HepG2 (cell line): Measurements from ENCODE around the gene CAGE1. TPM values are rescaled to one million over a fixed set of nuclear protein-coding genes. Genes with fewer than 3 reads are reported as not detected.
A peak's percentile ranks its signal among the peaks of the same experiment; 100 is the strongest.

Experiments used
- ATAC-seq: fragments of 200-7000 bp; cut with Tn5 transposase; 3 replicates; pipeline ENCODE4 v1.9.1; 2020; ENCODE audit warnings: mild to moderate bottlenecking, moderate library complexity
- BruUV-seq: library from RNA; stranded (reverse); fragments of 400-500 nt; replicated peaks from 2 replicates; lab custom pipeline; 2021; lab: Mats Ljungman, UMichigan
- CTCF ChIA-PET: fragments of 300-600 bp; formaldehyde crosslinking; extraction: SDS; loops from one replicate; lab custom pipeline; 2021; ENCODE audit warnings: low total read pairs, inconsistent platforms, low intra/inter-chr PET ratio; lab: Yijun Ruan, JAX
- POLR2A ChIA-PET: fragments of 350-600 bp; sonication (Branson Sonifier 250); formaldehyde crosslinking; loops from one replicate; lab custom pipeline; 2020; ENCODE audit warnings: antibody characterized with exemption, inconsistent platforms; lab: Yijun Ruan, JAX
- DNase-seq: peaks from one replicate; pipeline ENCODE4 v3.0.0-alpha.2; 2015; ENCODE audit warnings: low spot score
- FAIRE-seq: peaks from 3 replicates; lab custom pipeline; 2011; peaks lifted over from hg19 to GRCh38; lab: Jason Lieb, UNC
- H2AFZ ChIP-seq: one replicate; pipeline ENCODE4 v1.6.1; 2011; ENCODE audit warnings: low read length, inconsistent platforms
- H3K27ac ChIP-seq: fragments of 300-600 bp; 3 replicates; pipeline ENCODE4 v1.8.0; 2011; ENCODE audit warnings: mixed run types, mild to moderate bottlenecking, mixed read lengths, low read length, inconsistent platforms; ENCODE audit not compliant: insufficient read depth; ENCODE audit errors: extremely low read length
- H3K27me3 ChIP-seq, 2 experiments: fragments of 200-600 bp in 1 of 2; 2 replicates in 1 of 2; 3 replicates in 1 of 2; pipeline versions ENCODE4 v1.6.0 to v1.8.0; 2011; ENCODE audit warnings: low read length in 2 of 2, mild to moderate bottlenecking in 2 of 2, moderate library complexity in 2 of 2, inconsistent platforms in 1 of 2; ENCODE audit not compliant: insufficient read depth in 2 of 2, control insufficient read depth in 1 of 2
- H3K36me3 ChIP-seq, 2 experiments: fragments of 200-600 bp in 1 of 2; replicated peaks in 1 of 2; 2 replicates in 1 of 2; 3 replicates in 1 of 2; pipeline versions ENCODE4 v1.5.1 to v1.8.0; 2011; ENCODE audit warnings: low read length in 2 of 2, inconsistent platforms in 1 of 2; ENCODE audit not compliant: insufficient read depth in 2 of 2, control insufficient read depth in 1 of 2
- H3K4me1 ChIP-seq: 2 replicates; pipeline ENCODE4 v1.5.1; 2012; ENCODE audit warnings: low read length, inconsistent platforms; ENCODE audit not compliant: insufficient read depth
- H3K4me2 ChIP-seq: 2 replicates; pipeline ENCODE4 v1.6.0; 2011; ENCODE audit warnings: low read depth, low read length, inconsistent platforms
- H3K4me3 ChIP-seq, 3 experiments: fragments of 200-600 bp in 1 of 3; sonication (generic), shearing (Covaris generic) in 1 of 3; replicated peaks in 1 of 3; 2 replicates each; pipeline ENCODE4 v1.5.1; 2011 to 2016; ENCODE audit warnings: low read length in 3 of 3, inconsistent platforms in 2 of 3, low read depth in 2 of 3, mild to moderate bottlenecking in 2 of 3, control low read depth in 1 of 3, mixed read lengths in 1 of 3; ENCODE audit not compliant: insufficient read depth in 1 of 3
- H3K79me2 ChIP-seq: one replicate; pipeline ENCODE4 v1.6.1; 2011; ENCODE audit warnings: low read length, inconsistent platforms; ENCODE audit not compliant: insufficient read depth
- H3K9ac ChIP-seq: 2 replicates; pipeline ENCODE4 v1.6.0; 2011; ENCODE audit warnings: mild to moderate bottlenecking, low read depth, low read length, inconsistent platforms; ENCODE audit not compliant: insufficient read depth
- H3K9me3 ChIP-seq: 2 replicates; pipeline ENCODE4 v1.5.1; 2012; ENCODE audit warnings: mild to moderate bottlenecking, low read length
- H4K20me1 ChIP-seq: 2 replicates; pipeline ENCODE4 v1.6.0; 2011; ENCODE audit warnings: inconsistent platforms, mild to moderate bottlenecking, low read length, moderate library complexity; ENCODE audit not compliant: insufficient read depth
- DNMT3B ChIP-seq: conservative IDR thresholded peaks from 2 replicates; pipeline ENCODE4 v1.6.1; 2016; ENCODE audit warnings: missing biosample characterization, control low read depth
- HDAC6 ChIP-seq: fragments of 200-600 bp; sonication (generic); IDR thresholded peaks from 2 replicates; pipeline ENCODE4 v1.7.0; 2017; ENCODE audit warnings: mild to moderate bottlenecking, antibody characterized with exemption, low read length, low read depth
- MED1 ChIP-seq: sonication (generic); formaldehyde crosslinking; IDR thresholded peaks from 2 replicates; pipeline ENCODE4 v1.4.0; 2020; ENCODE audit warnings: missing genetic modification reagents
- MXI1 ChIP-seq: IDR thresholded peaks from 3 replicates; pipeline ENCODE4 v1.6.1; 2012; ENCODE audit warnings: low read depth, low read length, inconsistent platforms, borderline replicate concordance
- SIX1 ChIP-seq: sonication (generic); formaldehyde crosslinking; IDR thresholded peaks from 2 replicates; pipeline ENCODE4 v1.4.0; 2020; ENCODE audit warnings: missing genetic modification reagents, borderline replicate concordance
- TAF15 ChIP-seq: fragments of 200-400 bp; formaldehyde crosslinking; IDR thresholded peaks from one replicate; pipeline ENCODE4 v1.6.1; 2018; ENCODE audit warnings: mild to moderate bottlenecking, low read depth, low read length; ENCODE audit not compliant: poor library complexity, severe bottlenecking
- TGIF2 ChIP-seq: IDR thresholded peaks from 2 replicates; pipeline ENCODE4 v1.6.1; 2016; ENCODE audit warnings: control low read depth, missing compliant biosample characterization
- ZBTB3 ChIP-seq: sonication (generic); formaldehyde crosslinking; IDR thresholded peaks from 2 replicates; pipeline ENCODE4 v1.4.0; 2020; ENCODE audit warnings: low read depth, mild to moderate bottlenecking, moderate library complexity, missing genetic modification reagents, borderline replicate concordance
- ZMYM2 ChIP-seq: sonication (generic); formaldehyde crosslinking; IDR thresholded peaks from 2 replicates; pipeline ENCODE4 v1.8.0; 2022; ENCODE audit warnings: mild to moderate bottlenecking, missing genetic modification reagents
- ZNF230 ChIP-seq: sonication (generic); formaldehyde crosslinking; IDR thresholded peaks from 2 replicates; pipeline ENCODE4 v1.4.0; 2020; ENCODE audit warnings: mild to moderate bottlenecking, missing genetic modification reagents
- ZNF264 ChIP-seq: sonication (generic); formaldehyde crosslinking; IDR thresholded peaks from 2 replicates; pipeline ENCODE4 v1.4.0; 2020; ENCODE audit warnings: missing genetic modification reagents
- ZNF329 ChIP-seq: sonication (generic); formaldehyde crosslinking; IDR thresholded peaks from 2 replicates; pipeline ENCODE4 v1.9.0; 2021; ENCODE audit warnings: low read depth, mild to moderate bottlenecking, missing genetic modification reagents
- ZSCAN20 ChIP-seq: sonication (generic); formaldehyde crosslinking; IDR thresholded peaks from 2 replicates; pipeline ENCODE4 v1.4.0; 2020; ENCODE audit warnings: missing genetic modification reagents, mild to moderate bottlenecking, borderline replicate concordance
- ZSCAN25 ChIP-seq: sonication (generic); formaldehyde crosslinking; IDR thresholded peaks from 2 replicates; pipeline ENCODE4 v1.8.0; 2022; ENCODE audit warnings: mild to moderate bottlenecking, missing genetic modification reagents
- WGBS: methylation state at CpG from one replicate; pipeline ENCODE4 v1.1.6; 2017; ENCODE audit warnings: low lambda C conversion rate; 5-methylcytosine and 5-hydroxymethylcytosine counted together
- in situ Hi-C: cut with HindIII; loops from 2 replicates; pipeline ENCODE4 v1.10.0; 2017; ENCODE audit warnings: low pct_unique_long_range_greater_than_20kb; ENCODE audit not compliant: extremely low pct_ligation_motif_present
- intact Hi-C: fragments of 100-400 bp; cut with micrococcal nuclease; formaldehyde crosslinking; loops from one replicate; pipeline ENCODE4 v1.10.0; 2022; ENCODE audit not compliant: unreplicated experiment
- polyA plus RNA-seq, 8 experiments: library from polyadenylated mRNA; depleted of rRNA in 3 of 8; stranded (reverse) in 7 of 8; unstranded in 1 of 8; fragments of >200 nt; fragmentation: Illumina TruSeq in 4 of 8; extraction: Trizol in 4 of 8; gene quantifications; 2 replicates each; pipeline versions ENCODE4 v1.2.1 to v1.2.3, GENCODE V29; 2011 to 2016; ENCODE audit warnings: low read depth in 4 of 8, missing spikeins in 1 of 8, mixed read lengths in 1 of 8; ENCODE audit not compliant: insufficient read depth in 1 of 8
- total RNA-seq, 5 experiments: library from RNA; depleted of rRNA; stranded (reverse); fragments of >200 nt; fragmentation: Illumina TruSeq; extraction: Trizol; gene quantifications; 2 replicates each; pipeline ENCODE4 v1.2.3, GENCODE V29; 2016; ENCODE audit warnings: low read depth in 1 of 5
- TF ChIP-seq, protein P1 (sequence below): sonication (generic); formaldehyde crosslinking; IDR thresholded peaks from 2 replicates; pipeline ENCODE4 v1.5.0; 2020; ENCODE audit warnings: missing genetic modification reagents
- TF ChIP-seq, protein P2 (sequence below): sonication (generic); formaldehyde crosslinking; IDR thresholded peaks from 2 replicates; pipeline ENCODE4 v1.5.1; 2020; ENCODE audit warnings: missing genetic modification reagents, mild to moderate bottlenecking, borderline replicate concordance
- TF ChIP-seq, protein P3 (sequence below): sonication (generic); formaldehyde crosslinking; IDR thresholded peaks from 2 replicates; pipeline ENCODE4 v1.4.0; 2020; ENCODE audit warnings: missing genetic modification reagents, borderline replicate concordance
- TF ChIP-seq, protein P4 (sequence below): sonication (generic); formaldehyde crosslinking; IDR thresholded peaks from 2 replicates; pipeline ENCODE4 v1.4.0; 2020; ENCODE audit warnings: mild to moderate bottlenecking, missing genetic modification reagents, borderline replicate concordance

Gene CAGE1
- total and polyA plus RNA-seq, 2 of the 13 experiments (the other 11 are each of a cell fraction or from before 2014, with no cell fraction given), result 0.03 to 0.15 TPM

DNA sequence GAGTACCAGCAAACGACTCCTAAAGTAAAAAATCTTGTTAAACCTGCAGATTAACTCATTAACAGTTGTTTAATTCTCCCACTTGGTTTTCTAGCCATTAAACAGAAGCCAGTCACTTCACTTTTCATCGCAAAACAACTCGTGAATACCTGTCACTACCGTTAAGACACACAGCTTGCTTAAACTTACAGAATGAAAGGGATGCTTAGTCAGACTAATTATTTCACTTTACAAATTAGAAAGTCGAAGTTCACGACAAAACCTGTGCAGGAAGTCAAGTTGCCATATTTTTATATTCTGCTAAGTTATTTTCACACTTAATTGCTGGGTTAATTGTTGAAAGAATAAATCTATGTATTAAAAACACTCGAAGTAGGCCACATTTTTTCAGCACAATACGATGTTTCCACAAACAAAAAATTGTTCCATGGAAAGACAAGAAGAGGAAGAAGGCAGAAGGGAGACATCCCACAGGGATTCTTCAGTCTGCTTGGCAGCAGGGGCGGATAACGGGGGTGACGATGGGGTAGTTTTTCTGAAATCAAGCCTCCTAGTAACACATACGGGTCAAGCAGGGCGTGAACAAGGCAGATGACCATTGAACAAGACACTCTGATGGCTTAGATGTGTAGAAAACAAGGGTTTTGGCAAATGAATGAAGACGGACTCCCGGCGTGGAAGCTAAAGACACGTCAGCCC, 77.5 kb downstream of the CAGE1 start:
- H3K4me3 ChIP-seq, result peak overlapping the region; percentile 85 to 98 (median 97)
- ATAC-seq, result no peak; the same call in 2 of the 3 replicates
- peak overlapping the region; percentile 91 for H3K27ac ChIP-seq
- ChIA-PET CTCF (interaction anchor here (1.9 kb wide), 1 partner anchor 27 kb away, joined by 5 read pairs; no protein-coding TSS in a partner anchor), POLR2A (interaction anchor here (0.7 to 1.2 kb wide), 2 partner anchors 77 to 231 kb away, joined by 3 to 4 read pairs; partner anchors contain the start of genes CAGE1 and RIOK1)
- H3K9ac ChIP-seq, result peak overlapping the region; percentile 99
- peak overlapping the region; percentile 84 for H3K4me2 ChIP-seq
- peaks cover 8% of the 10 kb centered on the region; the same call in 1 of the 2 replicates for H4K20me1 ChIP-seq
- H3K36me3 ChIP-seq, result peaks cover 7 to 28% of the 10 kb centered on the region in 2 experiments
- DNase-seq, result peak; percentile 51
- BruUV-seq, result no TSS peak
- peaks cover 73% of the 10 kb centered on the region for H3K4me1 ChIP-seq
- FAIRE-seq, result no peak
- H3K27me3 ChIP-seq, result no peaks in the 10 kb centered on the region; a peak in 1 of 5 replicates
- no peak overlapping the region for H2AFZ ChIP-seq
- in situ Hi-C loops (no loop called here), intact Hi-C loops (loop anchor here (2.0 to 5.0 kb wide), 2 partner anchors 27 to 230 kb away; partner anchors contain the start of gene DSP)
- under 1% methylated on average over 17 of the region's 17 CpGs for WGBS
- H3K9me3 ChIP-seq, result no peaks in the 10 kb centered on the region
- H3K79me2 ChIP-seq, result peaks cover 60% of the 10 kb centered on the region
- peak; percentile 56; the same call in 1 of the 2 replicates for TF ChIP-seq TGIF2 (CRISPR knock-in tag)
- 0 out of 2 replicates have a peak, but pooled peaks have one; percentile 3 for TF ChIP-seq ZNF230 (CRISPR knock-in tag)
- TF ChIP-seq ZMYM2, result no peak
- TF ChIP-seq, protein P1, sequence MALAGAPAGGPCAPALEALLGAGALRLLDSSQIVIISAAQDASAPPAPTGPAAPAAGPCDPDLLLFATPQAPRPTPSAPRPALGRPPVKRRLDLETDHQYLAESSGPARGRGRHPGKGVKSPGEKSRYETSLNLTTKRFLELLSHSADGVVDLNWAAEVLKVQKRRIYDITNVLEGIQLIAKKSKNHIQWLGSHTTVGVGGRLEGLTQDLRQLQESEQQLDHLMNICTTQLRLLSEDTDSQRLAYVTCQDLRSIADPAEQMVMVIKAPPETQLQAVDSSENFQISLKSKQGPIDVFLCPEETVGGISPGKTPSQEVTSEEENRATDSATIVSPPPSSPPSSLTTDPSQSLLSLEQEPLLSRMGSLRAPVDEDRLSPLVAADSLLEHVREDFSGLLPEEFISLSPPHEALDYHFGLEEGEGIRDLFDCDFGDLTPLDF (CRISPR knock-in tag), result peak; percentile 27; the same call in 1 of the 2 replicates
- peak; percentile 75; the same call in 1 of the 3 replicates for TF ChIP-seq MXI1
- TF ChIP-seq, protein P2, sequence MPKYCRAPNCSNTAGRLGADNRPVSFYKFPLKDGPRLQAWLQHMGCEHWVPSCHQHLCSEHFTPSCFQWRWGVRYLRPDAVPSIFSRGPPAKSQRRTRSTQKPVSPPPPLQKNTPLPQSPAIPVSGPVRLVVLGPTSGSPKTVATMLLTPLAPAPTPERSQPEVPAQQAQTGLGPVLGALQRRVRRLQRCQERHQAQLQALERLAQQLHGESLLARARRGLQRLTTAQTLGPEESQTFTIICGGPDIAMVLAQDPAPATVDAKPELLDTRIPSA (CRISPR knock-in tag), result no peak
- no peak for TF ChIP-seq ZBTB3
- 0 out of 2 replicates have a peak, but pooled peaks have one; percentile 66 for TF ChIP-seq DNMT3B (CRISPR knock-in tag)
- no peak for TF ChIP-seq SIX1 (CRISPR knock-in tag)
- 0 out of 2 replicates have a peak, but pooled peaks have one; percentile 32 for TF ChIP-seq ZSCAN20
- TF ChIP-seq ZNF329 (CRISPR knock-in tag), result no peak
- TF ChIP-seq ZNF264 (CRISPR knock-in tag), result 0 out of 2 replicates have a peak, but pooled peaks have one; percentile 31
- no peak for TF ChIP-seq ZSCAN25 (CRISPR knock-in tag)
- TF ChIP-seq, protein P3, sequence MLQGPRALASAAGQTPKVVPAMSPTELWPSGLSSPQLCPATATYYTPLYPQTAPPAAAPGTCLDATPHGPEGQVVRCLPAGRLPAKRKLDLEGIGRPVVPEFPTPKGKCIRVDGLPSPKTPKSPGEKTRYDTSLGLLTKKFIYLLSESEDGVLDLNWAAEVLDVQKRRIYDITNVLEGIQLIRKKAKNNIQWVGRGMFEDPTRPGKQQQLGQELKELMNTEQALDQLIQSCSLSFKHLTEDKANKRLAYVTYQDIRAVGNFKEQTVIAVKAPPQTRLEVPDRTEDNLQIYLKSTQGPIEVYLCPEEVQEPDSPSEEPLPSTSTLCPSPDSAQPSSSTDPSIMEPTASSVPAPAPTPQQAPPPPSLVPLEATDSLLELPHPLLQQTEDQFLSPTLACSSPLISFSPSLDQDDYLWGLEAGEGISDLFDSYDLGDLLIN, result no peak
- no peak for TF ChIP-seq TAF15
- 0 out of 2 replicates have a peak, but pooled peaks have one; percentile 14 for TF ChIP-seq MED1 (CRISPR knock-in tag)
- TF ChIP-seq HDAC6, result peak; percentile 55; the same call in 1 of the 2 replicates
- TF ChIP-seq, protein P4, sequence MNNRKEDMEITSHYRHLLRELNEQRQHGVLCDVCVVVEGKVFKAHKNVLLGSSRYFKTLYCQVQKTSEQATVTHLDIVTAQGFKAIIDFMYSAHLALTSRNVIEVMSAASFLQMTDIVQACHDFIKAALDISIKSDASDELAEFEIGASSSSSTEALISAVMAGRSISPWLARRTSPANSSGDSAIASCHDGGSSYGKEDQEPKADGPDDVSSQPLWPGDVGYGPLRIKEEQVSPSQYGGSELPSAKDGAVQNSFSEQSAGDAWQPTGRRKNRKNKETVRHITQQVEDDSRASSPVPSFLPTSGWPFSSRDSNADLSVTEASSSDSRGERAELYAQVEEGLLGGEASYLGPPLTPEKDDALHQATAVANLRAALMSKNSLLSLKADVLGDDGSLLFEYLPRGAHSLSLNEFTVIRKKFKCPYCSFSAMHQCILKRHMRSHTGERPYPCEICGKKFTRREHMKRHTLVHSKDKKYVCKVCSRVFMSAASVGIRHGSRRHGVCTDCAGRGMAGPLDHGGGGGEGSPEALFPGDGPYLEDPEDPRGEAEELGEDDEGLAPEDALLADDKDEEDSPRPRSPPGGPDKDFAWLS (CRISPR knock-in tag), result no peak
